COLO668 (cell line): ENCODE data around the gene BRMS1L.
"Not testable (repeated sequence)": the region's sequence is repeated elsewhere in the genome, so short reads cannot be mapped to it uniquely, and the experiment has no call there.

Source experiments
- DNase-seq: peaks from one replicate; lab custom pipeline; 2025; ENCODE audit not compliant: unreplicated experiment; lab: John Stamatoyannopoulos, UW

The BRMS1L gene, protein sequence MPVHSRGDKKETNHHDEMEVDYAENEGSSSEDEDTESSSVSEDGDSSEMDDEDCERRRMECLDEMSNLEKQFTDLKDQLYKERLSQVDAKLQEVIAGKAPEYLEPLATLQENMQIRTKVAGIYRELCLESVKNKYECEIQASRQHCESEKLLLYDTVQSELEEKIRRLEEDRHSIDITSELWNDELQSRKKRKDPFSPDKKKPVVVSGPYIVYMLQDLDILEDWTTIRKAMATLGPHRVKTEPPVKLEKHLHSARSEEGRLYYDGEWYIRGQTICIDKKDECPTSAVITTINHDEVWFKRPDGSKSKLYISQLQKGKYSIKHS

GRCh38 chr14:35826218-35826951, at the start of gene BRMS1L:
Gene BRMS1L (plus strand): TSS chr14:35826338. CDS start chr14:35826517, 179 bp downstream.
- peak; percentile 99 for DNase-seq

- no peak for DNase-seq
Measured at GRCh38 chr14:35776823-35777222, 49.3 kb upstream of the BRMS1L start.

GRCh38 chr14:35777550-35777949, 48.6 kb upstream of the BRMS1L start:
- not testable (repeated sequence) for DNase-seq

- no peak for DNase-seq
Measured at GRCh38 chr14:35779368-35779767, 46.8 kb upstream of the BRMS1L start.

DNA sequence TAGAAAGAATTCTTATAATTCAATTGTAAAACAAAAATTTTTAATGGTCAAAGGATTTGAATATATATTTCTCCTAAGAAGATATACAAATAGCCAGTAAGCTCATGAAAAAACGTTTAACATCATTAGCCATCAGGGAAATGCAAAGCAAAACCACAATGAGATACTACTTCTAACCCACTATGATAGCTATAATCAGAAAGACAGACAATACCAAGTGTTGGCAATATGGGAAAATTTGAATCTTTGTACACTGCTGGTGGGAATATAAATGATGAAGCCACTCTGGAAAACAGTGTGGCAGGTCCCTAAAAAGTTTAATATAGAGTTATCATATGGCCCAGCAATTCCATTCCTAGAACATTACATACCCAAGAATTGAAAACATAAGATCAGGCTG, 42.4 kb upstream of the BRMS1L start:
- no peak for DNase-seq

DNA sequence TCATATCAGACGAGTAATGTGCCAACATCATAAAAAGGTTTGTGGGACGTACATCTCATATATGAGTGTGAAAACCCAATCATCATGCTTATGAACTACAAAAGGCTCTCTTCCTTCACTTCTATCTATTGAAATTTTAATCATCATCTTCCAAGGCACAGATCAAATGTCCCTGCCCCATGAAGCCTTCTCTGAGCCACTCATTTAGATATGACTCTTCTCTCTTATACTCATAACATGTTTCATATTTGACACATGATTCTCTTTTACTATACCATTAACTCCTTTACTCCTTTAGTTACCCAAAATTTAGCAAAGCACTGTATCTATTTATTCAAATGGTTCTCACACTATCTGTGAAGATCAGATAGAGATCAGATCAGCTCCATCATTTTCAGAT, 39.3 kb upstream of the BRMS1L start:
- DNase-seq: no peak

DNA sequence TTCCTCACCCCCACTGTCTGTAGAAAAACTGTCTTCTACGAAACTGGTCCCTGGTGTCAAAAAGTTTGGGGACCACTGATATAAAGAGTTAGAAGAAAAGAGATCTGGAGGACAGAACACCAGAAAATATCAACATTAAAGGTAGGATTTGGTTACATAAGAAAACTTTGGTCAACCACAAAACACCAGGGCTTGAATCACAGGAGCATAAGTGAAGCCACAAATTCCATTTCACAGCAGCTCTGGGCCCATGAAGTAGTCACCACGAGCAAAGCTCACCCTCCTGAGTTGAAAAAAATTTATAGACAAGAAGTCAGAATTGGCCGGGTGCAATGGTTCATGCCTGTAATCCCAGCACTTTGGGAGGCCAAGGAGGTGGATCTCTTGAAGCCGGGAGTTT, 36.5 kb upstream of the BRMS1L start:
- no peak for DNase-seq

GRCh38 chr14:35797796-35798195, 28.3 kb upstream of the BRMS1L start:
- DNase-seq: no peak

DNA sequence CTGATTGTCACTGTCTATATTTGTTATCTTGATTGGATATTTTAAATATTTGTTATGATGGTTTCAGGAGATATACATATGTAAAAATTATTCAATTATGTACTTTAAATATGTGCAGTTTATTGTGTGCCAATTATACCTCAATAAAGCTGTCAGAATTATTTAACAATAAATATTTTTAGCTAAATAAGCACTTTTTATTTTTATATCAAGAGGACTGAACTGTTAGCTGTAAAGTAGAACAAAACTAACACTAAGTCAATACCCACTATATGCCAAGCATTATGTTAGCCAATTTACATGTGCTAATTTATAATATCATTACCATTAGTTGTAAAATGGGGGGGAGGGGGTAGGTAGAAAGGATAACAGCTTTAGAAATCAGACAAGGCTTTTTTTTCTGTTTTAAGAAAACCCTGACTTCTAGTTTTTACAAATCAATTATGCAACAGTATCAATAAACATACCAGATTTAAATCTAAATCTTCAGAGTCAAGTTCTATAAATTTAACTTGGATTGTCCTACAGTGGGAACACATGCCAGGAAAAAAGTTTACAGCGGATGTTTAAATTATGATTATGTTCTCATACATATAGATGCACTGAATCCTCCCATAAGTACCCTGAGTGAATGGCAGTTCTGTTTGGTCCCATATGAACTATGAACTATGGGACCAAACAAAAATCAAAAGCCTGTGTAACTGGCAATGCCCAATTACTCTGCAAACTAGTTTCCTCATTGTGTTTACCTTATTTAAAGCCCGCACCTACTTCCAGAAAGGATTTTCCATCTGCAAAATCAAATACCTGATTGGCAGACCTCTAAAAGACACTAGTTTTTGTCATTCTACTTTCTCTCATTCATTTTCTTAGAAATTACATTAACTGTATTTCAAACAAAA, 19.9 kb upstream of the BRMS1L start:
- DNase-seq: no peak

DNA sequence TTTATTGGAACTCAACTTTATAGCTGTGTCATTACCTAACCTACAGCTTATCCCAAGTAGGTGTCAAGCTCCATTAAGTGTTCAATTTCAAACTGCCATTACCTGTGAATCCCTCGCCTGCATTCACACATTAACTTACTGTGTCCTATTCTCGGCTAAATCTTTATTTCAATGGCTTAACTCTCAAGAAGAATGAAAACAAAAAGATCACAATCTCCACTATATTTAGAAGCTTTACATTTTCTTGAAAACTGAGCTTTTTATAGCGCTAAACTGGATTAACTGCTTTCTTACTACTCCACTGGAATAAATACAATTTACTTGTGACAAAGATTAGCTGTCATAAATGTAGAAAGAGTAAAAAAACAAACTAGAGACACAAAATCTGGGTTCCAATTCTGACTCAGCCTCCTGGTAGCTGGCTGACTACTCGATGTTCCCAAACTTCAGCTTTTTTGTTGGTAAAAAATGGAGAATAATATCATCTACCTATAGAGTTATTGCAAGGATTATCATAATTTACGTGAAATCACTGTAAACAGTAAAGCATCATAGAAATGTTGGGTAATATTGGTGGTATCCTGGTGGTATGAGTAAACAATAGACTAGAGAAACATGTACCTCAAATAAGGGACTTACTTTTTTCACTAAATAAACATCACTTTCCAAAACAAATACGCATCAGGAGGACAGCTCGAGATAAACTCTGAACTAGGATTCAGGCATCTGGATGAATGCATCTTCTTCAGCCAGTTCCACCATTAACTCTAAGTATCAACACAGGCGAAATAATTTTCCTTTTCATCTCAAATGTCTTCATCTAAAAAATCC, 18.8 kb upstream of the BRMS1L start:
- no peak for DNase-seq

DNA sequence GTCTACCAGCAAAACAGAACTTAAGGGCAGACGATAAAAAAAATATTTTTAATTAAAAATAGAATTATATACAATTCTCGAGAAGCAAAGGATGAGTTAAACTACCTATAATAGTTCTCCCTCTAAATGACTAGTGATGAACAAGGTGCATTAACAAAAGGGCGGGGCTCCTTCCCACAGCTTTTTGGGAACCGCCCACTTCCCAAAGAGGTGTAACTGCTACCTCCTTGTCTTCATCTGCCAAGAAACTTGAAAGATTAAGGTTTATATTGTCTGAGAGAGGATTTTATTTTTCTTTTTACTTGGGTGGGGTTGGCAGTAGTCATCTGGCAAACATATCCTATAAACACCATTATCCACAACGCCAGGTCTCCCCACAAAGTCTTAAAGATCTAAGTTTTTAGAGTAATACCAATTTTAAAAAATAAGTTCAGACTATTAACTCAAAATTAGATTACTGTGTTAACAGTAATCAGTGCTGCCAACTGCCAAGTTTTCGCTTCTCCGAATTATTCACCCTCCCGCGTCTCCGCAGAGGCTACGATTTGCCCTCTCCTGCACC, 18.0 kb upstream of the BRMS1L start:
- DNase-seq: peak; percentile 7

- peak; percentile 97 for DNase-seq
Measured at GRCh38 chr14:35808638-35809563, 17.2 kb upstream of the BRMS1L start, which contains the start of gene RALGAPA1. Gene RALGAPA1 (minus strand): TSS chr14:35809295. CDS start chr14:35808835, 460 bp downstream.

- no peak for DNase-seq
Measured at GRCh38 chr14:35809597-35809996, 16.5 kb upstream of the BRMS1L start.

- DNase-seq: no peak
Measured at GRCh38 chr14:35810963-35811362, 15.2 kb upstream of the BRMS1L start.

- DNase-seq: peak; percentile 79
Measured at GRCh38 chr14:35814371-35815005, 11.7 kb upstream of the BRMS1L start.

GRCh38 chr14:35818346-35819115, 7.6 kb upstream of the BRMS1L start:
- DNase-seq: peak; percentile 32

- no peak for DNase-seq
Measured at GRCh38 chr14:35819591-35820540, 6.3 kb upstream of the BRMS1L start.
